Activated T-helper 17 cell treated with anti-CD3 and anti-CD28 coated beads, Interleukin-2, amount 50 U/mL, for 72 hours (primary cell): ENCODE data around the gene PRLHR. TPM values are rescaled to one million over a fixed set of nuclear protein-coding genes. Genes with fewer than 3 reads are reported as not detected.

Source experiments
- ATAC-seq: fragments of 150-1000 bp; cut with Tn5 transposase; replicated peaks from 2 replicates; pipeline ENCODE4 v1.10.0; 2021; ENCODE audit warnings: mild to moderate bottlenecking, moderate library complexity
- H3K27ac Mint-ChIP-seq: one replicate; pipeline ENCODE4 v1.8.0; 2022; ENCODE audit warnings: mixed read lengths
- H3K27me3 Mint-ChIP-seq: one replicate; pipeline ENCODE4 v1.8.0; 2022; ENCODE audit warnings: mixed read lengths
- H3K36me3 Mint-ChIP-seq: one replicate; pipeline ENCODE4 v1.8.0; 2022; ENCODE audit warnings: low read depth, mild to moderate bottlenecking, mixed read lengths
- H3K4me1 Mint-ChIP-seq: one replicate; pipeline ENCODE4 v1.8.0; 2022; ENCODE audit warnings: mixed read lengths
- H3K4me3 Mint-ChIP-seq: one replicate; pipeline ENCODE4 v1.8.0; 2022; ENCODE audit warnings: mild to moderate bottlenecking, mixed read lengths
- H3K9me3 Mint-ChIP-seq: one replicate; pipeline ENCODE4 v1.8.0; 2022; ENCODE audit warnings: mixed read lengths
- total RNA-seq, 2 donors: library from RNA; stranded (reverse); gene quantifications; one replicate each; pipeline ENCODE4 v1.2.3, GENCODE V29; 2022

The PRLHR gene
- total RNA-seq, 2 donors from 2014 or later: not detected

DNA sequence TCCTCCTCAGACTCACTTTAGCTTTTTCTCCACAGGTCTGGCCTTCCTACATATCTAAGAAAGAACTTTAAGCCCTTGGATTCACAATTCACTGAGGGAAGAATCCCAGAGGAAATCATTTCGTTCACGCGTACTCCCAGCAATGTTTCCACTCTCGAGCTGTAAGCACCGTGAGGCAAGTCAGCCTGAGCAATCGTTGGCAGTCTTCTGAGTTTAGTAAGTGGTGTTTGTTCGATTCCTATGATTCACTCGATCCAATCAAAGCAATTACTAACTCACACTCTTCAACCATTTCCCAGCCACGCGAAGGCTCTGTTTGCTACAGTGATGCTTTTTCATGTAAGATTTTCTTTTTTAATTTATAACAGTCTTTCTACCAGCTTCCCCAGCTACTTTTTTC lies 10.2 kb upstream of the PRLHR start:
- no peak for ATAC-seq
- Mint-ChIP-seq H3K27me3 (no peaks in the 10 kb centered on the region), H3K4me1 (no peaks in the 10 kb centered on the region), H3K4me3 (no peak overlapping the region), H3K9me3 (no peaks in the 10 kb centered on the region), H3K27ac (no peak overlapping the region), H3K36me3 (no peaks in the 10 kb centered on the region)

DNA sequence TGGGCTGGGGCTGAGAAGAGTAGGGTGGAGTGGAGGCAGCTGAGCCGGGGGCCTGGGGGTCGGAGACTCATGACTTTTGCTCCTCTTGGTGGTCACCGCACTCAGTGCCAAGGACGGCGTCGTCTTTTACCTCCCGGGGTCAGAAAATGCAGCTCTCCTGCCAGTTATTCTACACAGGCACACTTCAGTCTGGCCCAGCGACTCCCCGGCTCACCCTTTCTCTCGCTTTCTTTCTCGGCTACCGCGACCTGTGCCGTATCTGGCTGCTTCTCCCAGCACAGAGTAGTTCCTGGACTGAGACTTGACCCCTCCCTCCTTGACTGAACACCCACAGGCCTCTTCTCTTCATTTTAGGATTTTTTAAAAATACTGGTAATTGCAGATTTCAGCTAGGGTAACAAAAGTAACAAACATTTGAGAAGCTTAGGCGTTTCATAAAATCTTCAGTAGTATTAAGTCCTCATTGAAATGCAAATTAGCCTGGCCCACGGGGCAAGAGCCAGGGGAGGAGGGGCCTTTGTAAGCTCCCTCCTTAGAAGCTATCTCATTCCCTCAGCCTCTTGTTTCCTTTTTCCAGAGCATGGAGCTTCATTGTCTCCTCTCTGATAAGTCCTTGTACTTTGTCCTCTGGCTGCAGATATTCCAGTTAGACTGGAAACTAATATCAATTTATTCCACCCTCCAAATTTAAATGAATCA lies 1.1 kb upstream of the PRLHR start:
- Mint-ChIP-seq H3K27ac (no peak overlapping the region), H3K27me3 (peaks cover 52% of the 10 kb centered on the region), H3K4me1 (peaks cover 7% of the 10 kb centered on the region), H3K9me3 (no peaks in the 10 kb centered on the region), H3K4me3 (peak overlapping the region; percentile 9), H3K36me3 (no peaks in the 10 kb centered on the region)
- ATAC-seq: no peak

GRCh38 chr10:118595064-118595420 lies 406 bp downstream of the PRLHR start:
- Mint-ChIP-seq H3K27ac (no peak overlapping the region), H3K36me3 (no peaks in the 10 kb centered on the region), H3K4me3 (peak overlapping the region; percentile 22)

DNA sequence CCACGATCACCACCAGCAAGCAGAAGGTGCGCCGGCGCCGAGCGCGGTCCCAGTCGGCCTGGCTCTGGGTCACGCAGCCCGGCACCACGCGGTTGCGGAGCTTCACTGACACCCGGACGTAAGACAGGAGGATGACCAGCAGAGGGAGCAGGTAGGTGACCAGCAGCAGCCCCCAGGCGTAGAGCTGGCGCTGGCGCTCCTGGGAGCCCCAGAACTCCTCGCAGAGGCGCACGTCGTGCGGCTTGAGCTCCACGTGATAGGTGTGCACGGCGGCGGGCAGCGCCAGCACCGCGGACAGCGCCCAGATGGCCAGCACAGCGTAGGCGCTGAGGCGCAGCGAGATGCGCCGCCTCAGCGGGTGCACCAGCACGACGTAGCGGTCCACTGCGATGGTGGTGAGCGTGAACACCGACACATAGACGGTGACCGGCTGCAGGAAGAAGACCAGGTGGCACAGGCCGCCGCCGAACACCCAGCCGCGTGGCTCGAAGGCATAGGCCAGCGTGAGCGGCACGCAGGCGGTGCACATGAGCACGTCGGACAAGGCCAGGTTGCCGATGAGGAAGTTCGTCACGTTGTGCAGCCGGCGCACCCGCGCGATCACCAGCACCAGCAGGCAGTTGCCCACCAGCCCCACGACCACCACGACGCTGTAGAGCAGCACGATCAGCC lies 920 bp downstream of the PRLHR start:
- no peaks in the 10 kb centered on the region for H3K36me3 Mint-ChIP-seq
- peak overlapping the region; percentile 12 for H3K4me3 Mint-ChIP-seq
- peaks cover 50% of the 10 kb centered on the region for H3K27me3 Mint-ChIP-seq
- H3K9me3 Mint-ChIP-seq: no peaks in the 10 kb centered on the region
- H3K27ac Mint-ChIP-seq: no peak overlapping the region
- H3K4me1 Mint-ChIP-seq: peaks cover 7% of the 10 kb centered on the region
- ATAC-seq: peak; percentile 29

More at GRCh38 chr10:118595064-118595420, 406 bp downstream of the PRLHR start:
- ATAC-seq: no peak
- Mint-ChIP-seq H3K27me3 (peaks cover 52% of the 10 kb centered on the region), H3K4me1 (peaks cover 7% of the 10 kb centered on the region), H3K9me3 (no peaks in the 10 kb centered on the region)

DNA sequence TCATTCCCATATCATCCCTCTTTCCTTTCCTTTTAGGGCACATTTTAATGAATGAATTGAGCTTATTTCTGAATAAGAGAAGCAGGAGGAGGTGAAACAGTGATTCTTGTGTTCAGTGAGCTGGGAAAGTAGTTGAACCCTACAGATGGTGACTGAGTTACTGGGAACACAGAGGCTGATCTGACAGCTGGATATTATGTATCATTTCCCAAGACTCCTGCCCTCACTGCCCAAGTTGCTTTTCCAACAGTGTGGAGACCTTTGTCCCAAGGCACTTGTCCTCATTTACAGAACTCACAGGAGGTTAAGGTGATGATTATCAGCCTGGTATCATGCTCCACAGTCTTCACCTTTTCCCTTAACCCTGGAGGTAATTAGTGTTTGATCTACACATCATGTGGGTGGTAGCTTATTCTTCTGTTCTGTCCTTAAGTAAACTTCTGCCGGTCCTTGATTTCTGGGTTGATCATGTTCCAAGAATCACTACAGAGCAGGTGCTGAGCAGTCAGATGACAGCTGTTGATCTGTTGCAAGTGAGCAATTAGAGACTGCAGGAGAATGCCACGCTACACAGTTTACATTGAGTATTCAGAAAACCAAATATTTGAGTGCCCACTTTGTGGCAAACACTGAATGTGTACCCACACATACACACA lies 2.6 kb downstream of the PRLHR start:
- Mint-ChIP-seq H3K27me3 (peaks cover 40% of the 10 kb centered on the region), H3K4me1 (peaks cover 7% of the 10 kb centered on the region), H3K9me3 (no peaks in the 10 kb centered on the region), H3K27ac (no peak overlapping the region), H3K4me3 (no peak overlapping the region), H3K36me3 (no peaks in the 10 kb centered on the region)
- ATAC-seq: no peak

DNA sequence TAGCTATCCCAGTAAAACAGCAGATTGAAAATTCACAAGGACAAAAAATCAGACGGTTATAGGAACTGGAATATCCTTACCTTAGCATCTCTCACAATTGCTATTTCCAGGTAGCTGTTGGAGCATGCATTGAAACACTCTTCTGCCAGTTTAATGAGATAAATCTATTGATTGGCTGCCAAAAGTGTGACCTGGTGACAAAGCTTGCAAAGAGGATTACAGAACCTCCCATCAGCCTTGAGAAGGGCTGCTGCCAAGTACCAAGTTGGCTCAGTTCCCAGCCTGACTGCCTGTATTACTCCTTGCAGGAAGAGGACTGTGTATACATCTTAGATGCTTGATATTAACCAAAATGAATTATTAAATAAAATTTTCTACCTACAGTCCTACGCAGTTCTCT lies 5.1 kb downstream of the PRLHR start:
- Mint-ChIP-seq H3K4me1 (peaks cover 2% of the 10 kb centered on the region), H3K27me3 (peaks cover 19% of the 10 kb centered on the region), H3K4me3 (no peak overlapping the region), H3K36me3 (no peaks in the 10 kb centered on the region), H3K27ac (no peak overlapping the region), H3K9me3 (no peaks in the 10 kb centered on the region)
- ATAC-seq: no peak

DNA sequence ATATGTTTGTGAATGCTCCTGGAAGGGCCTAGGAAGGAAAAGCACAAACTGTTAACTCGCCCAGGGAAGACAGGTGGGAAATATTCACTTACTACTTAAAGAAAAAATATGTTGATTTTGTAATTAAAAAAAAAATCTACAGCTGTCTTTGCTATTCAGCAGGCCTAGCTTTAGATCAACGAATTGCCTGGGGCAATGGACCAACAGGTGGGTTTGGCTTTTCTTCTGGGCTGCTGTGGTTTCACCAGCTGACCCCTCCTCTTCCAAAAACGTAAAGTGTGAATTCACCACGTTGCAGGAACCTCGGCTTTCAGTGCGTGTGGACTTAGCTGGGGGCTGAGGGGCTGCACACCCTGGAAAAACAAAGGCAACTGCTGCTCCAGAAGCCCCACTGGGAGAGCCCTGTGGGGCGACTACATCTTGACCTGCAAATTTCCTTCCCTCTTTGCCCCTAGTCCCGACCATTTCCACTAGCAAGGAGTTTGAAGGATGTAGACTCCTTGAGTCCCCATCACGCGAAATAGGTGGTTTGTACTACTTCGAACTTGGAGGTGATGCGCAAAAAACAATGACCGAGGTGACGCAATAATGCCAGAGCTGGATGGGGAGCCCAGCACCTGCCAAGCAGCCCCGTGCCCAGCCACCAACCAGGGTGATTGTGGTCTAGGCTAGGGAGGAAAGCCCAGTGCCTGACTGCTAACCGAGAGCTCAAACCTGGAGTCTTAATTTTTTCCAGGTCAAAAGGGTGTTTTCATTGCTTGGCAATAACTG lies 7.4 kb downstream of the PRLHR start:
- peaks cover 6% of the 10 kb centered on the region for H3K27me3 Mint-ChIP-seq
- no peaks in the 10 kb centered on the region for H3K9me3 Mint-ChIP-seq
- no peak overlapping the region for H3K4me3 Mint-ChIP-seq
- H3K27ac Mint-ChIP-seq: no peak overlapping the region
- ATAC-seq: no peak
- H3K4me1 Mint-ChIP-seq: no peaks in the 10 kb centered on the region
- H3K36me3 Mint-ChIP-seq: no peaks in the 10 kb centered on the region

- no peaks in the 10 kb centered on the region for H3K9me3 Mint-ChIP-seq
- no peak for ATAC-seq
- H3K36me3 Mint-ChIP-seq: no peaks in the 10 kb centered on the region
- no peaks in the 10 kb centered on the region for H3K27me3 Mint-ChIP-seq
- no peak overlapping the region for H3K27ac Mint-ChIP-seq
- H3K4me1 Mint-ChIP-seq: no peaks in the 10 kb centered on the region
- no peak overlapping the region for H3K4me3 Mint-ChIP-seq
These were observed 8.5 kb downstream of the PRLHR start for GRCh38 chr10:118586911-118587310.

- Mint-ChIP-seq H3K9me3 (no peaks in the 10 kb centered on the region), H3K4me3 (no peak overlapping the region), H3K27ac (no peak overlapping the region), H3K4me1 (no peaks in the 10 kb centered on the region), H3K36me3 (no peaks in the 10 kb centered on the region), H3K27me3 (no peaks in the 10 kb centered on the region)
- ATAC-seq: no peak
These were observed 9.7 kb downstream of the PRLHR start for GRCh38 chr10:118585794-118586193.

DNA sequence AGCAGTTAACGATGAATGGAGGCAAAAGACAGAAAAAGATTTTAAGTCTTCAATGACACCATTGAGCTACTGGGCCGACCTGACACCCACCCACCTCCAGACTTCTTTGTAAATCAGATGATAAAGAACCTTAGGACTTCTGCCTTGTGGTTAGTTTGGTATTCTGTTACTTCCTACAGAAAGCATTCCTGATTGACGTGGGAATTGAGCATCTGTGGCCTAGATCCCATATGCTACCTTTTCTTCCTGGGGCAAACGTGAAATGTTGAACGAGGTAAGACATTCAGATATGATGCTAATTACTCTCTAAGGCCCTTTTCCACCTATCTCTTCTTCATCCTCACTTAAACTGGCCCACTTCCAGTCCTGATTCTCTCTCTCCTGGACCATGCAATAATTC lies 10.2 kb downstream of the PRLHR start:
- Mint-ChIP-seq H3K27me3 (no peaks in the 10 kb centered on the region), H3K4me1 (no peaks in the 10 kb centered on the region), H3K27ac (no peak overlapping the region), H3K36me3 (no peaks in the 10 kb centered on the region), H3K9me3 (no peaks in the 10 kb centered on the region), H3K4me3 (no peak overlapping the region)
- no peak for ATAC-seq

GRCh38 chr10:118584181-118584954 lies 11.1 kb downstream of the PRLHR start:
- H3K4me1 Mint-ChIP-seq: no peaks in the 10 kb centered on the region
- ATAC-seq: peak; percentile 39
- no peaks in the 10 kb centered on the region for H3K36me3 Mint-ChIP-seq
- no peak overlapping the region for H3K27ac Mint-ChIP-seq
- no peaks in the 10 kb centered on the region for H3K9me3 Mint-ChIP-seq
- no peak overlapping the region for H3K4me3 Mint-ChIP-seq
- no peaks in the 10 kb centered on the region for H3K27me3 Mint-ChIP-seq

- no peak overlapping the region for H3K4me3 Mint-ChIP-seq
- ATAC-seq: no peak
- H3K4me1 Mint-ChIP-seq: no peaks in the 10 kb centered on the region
- no peak overlapping the region for H3K27ac Mint-ChIP-seq
- H3K36me3 Mint-ChIP-seq: no peaks in the 10 kb centered on the region
- no peaks in the 10 kb centered on the region for H3K27me3 Mint-ChIP-seq
- H3K9me3 Mint-ChIP-seq: no peaks in the 10 kb centered on the region
These were observed 11.8 kb downstream of the PRLHR start for GRCh38 chr10:118583611-118584010.

GRCh38 chr10:118582511-118582910 lies 12.9 kb downstream of the PRLHR start:
- no peak overlapping the region for H3K4me3 Mint-ChIP-seq
- no peaks in the 10 kb centered on the region for H3K36me3 Mint-ChIP-seq
- no peaks in the 10 kb centered on the region for H3K9me3 Mint-ChIP-seq
- ATAC-seq: no peak
- no peaks in the 10 kb centered on the region for H3K27me3 Mint-ChIP-seq
- H3K4me1 Mint-ChIP-seq: no peaks in the 10 kb centered on the region
- H3K27ac Mint-ChIP-seq: no peak overlapping the region

- no peak for ATAC-seq
- H3K27ac Mint-ChIP-seq: no peak overlapping the region
- no peaks in the 10 kb centered on the region for H3K9me3 Mint-ChIP-seq
- H3K4me3 Mint-ChIP-seq: no peak overlapping the region
- no peaks in the 10 kb centered on the region for H3K4me1 Mint-ChIP-seq
- no peaks in the 10 kb centered on the region for H3K36me3 Mint-ChIP-seq
- no peaks in the 10 kb centered on the region for H3K27me3 Mint-ChIP-seq
These were observed 14.1 kb downstream of the PRLHR start for GRCh38 chr10:118581340-118581739.
